Sciatic nerve (tissue), 2 donors: ENCODE results near the gene ACTR3C. TPM values are rescaled to one million over a fixed set of nuclear protein-coding genes. Genes with fewer than 3 reads are reported as not detected.
"Not testable (repeated sequence)": the region's sequence is repeated elsewhere in the genome, so short reads cannot be mapped to it uniquely, and the experiment has no call there.

Experiments used
- ATAC-seq: fragments of 200-7000 bp; cut with Tn5 transposase; one replicate; pipeline ENCODE4 v1.9.1; 2020; ENCODE audit warnings: mild to moderate bottlenecking, moderate library complexity
- DNase-seq: peaks from one replicate; pipeline ENCODE4 v3.0.0-alpha.2; 2020; ENCODE audit warnings: low spot score
- intact Hi-C: fragments of 100-400 bp; cut with DNase I; formaldehyde crosslinking; loops from one replicate; pipeline ENCODE4 v1.14.2; 2022
- total RNA-seq: library from RNA; stranded (reverse); fragmentation: NEBNext Ultra II Directional; extraction: Animal tissue kit (Norgen Biotek cat#: 25700); gene quantifications from one replicate; pipeline ENCODE4 v1.2.1, GENCODE V29; 2021
- donor health status: DM: no; HTN: no; CAD: no.
- donor health status: DM: no; HTN: no; CAD: no.

The ACTR3C gene
- total RNA-seq, 1 donor from 2014 or later: 3.3 TPM

DNA sequence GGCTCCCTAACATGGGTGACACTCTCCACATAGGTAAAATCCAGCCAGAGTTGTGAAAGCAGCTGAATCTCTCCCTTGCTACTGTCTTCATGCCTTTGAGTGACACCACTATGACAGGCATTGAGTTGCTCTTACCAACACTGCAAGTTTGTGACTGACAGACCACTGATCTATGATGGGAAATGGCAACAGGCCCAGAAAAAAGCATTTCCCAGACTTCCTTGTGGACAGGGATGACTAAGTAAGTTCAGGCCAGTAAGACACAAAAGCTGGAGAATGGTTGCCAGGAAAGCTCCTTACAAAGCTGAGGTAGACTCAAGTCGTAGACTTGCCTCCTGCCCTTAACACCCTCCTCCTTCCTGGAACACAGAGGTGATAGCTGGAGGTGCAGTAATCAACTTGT is 20.4 kb downstream of the ACTR3C start:
- intact Hi-C loops, ATAC-seq, DNase-seq: not testable (repeated sequence)

DNA sequence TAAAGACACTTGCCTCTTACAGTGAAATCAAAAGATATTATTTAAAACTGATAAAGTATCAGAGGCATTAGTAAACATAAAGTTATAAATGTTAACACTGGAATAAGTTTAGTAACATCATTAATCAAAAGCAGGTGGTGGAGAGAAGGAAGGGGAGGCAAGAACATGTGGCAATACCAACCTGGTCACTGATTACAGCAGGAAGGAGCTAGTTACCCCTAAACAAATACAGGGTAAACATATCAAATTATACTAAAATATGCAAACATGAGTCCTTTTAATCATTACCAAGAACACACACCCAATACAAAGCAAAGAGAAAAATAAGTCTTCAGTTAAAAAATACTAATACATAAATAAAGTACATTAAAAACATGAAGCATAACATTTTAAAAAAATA is 25.4 kb downstream of the ACTR3C start:
- ATAC-seq, DNase-seq, intact Hi-C loops: not testable (repeated sequence)

DNA sequence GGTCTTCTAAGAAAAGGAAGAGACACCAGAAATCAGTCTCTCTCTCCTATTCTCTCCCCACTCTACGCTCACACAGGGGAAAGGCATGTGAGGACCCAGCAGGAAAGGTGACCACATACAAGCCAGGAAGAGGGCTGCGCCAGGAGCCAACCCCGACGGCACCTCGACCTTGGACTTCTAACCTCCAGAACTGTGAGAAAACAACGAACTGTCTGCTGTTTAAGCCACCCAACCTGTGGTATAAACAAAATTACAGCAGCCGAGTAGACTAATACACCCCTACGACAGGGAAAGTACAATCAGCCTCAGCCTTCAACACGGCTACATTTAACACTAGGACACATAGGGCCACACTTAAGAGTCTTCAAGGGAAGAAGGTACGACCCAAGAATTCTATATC is 26.5 kb downstream of the ACTR3C start:
- ATAC-seq, DNase-seq, intact Hi-C loops: not testable (repeated sequence)

DNA sequence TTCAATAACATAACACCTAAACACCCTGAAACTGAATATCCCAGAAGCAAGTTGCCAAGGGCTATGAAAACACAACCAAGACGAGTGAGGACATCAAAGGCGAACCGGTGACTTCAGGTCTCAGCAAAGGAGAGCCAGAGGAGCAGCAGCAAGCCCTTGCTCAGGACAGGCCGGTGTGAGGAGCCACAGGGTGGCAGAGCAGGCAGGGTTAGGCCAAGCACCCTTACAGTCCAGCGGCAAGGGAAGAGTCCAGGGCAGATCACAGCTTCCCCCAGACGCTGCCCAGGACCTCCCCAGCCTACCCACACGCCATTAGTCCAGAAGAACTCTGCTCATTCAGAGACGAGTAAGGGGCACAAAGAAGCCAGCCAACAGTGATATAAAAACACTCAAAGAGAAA is 27.7 kb downstream of the ACTR3C start:
- DNase-seq, intact Hi-C loops: not testable (repeated sequence)
- peak; percentile 60 for ATAC-seq

DNA sequence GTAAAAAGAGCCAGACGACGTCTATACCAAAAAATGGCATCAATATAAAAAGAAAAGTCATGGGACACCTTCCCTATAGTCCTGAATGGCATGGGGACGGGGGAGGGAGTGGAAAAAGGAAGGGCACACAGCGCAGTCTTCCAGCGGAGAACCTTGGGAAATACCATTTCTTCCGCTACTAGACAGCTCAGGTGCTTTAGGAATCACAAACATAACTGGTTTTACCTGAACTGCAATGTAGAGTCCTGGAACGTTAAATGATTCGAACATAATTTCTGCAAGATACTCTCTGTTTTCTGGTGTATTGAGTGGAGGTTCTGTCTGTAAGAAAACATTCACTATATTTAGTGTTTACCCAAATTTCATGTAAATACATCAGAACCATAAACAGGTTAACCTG is 28.3 kb downstream of the ACTR3C start:
- intact Hi-C loops, ATAC-seq, DNase-seq: not testable (repeated sequence)

DNA sequence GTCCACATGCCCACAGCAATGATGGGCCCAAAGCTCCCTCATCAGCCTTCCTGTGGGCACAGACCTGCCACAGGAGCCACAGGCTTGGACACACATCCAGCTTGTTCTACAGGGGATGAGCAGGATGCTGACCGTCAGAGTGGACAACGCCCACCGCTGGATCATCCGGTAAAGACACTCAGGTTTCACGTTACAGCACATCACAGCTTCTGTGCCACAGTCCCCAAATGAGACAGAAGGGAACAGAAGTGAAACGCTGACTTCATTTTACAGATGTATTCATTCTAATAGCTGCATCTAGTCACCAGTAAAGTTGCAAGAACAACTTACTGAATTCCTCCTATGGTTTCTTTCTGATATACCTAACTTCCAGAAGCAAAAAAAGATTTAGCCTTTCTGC is 33.0 kb downstream of the ACTR3C start:
- DNase-seq, ATAC-seq, intact Hi-C loops: not testable (repeated sequence)

DNA sequence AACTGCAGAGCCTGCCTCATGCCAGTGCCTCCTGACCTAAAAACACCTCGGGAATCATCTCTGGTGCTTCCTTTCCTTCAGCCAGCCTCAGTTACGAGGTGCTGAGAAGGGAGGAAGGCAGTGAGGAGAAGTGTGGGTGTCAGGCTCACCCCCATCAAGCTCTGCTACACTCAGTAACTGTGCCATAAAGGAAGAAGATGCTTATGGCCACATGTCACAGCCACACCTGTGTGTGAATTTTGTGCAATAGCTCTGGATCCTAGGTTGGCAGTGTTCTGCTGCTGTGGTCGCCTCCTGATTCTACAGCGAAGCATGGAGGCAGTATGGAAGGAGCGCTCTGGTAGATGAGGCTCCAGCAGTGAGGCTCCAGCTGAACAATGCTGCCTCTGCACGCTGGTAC is 34.5 kb downstream of the ACTR3C start:
- DNase-seq, intact Hi-C loops, ATAC-seq: not testable (repeated sequence)

DNA sequence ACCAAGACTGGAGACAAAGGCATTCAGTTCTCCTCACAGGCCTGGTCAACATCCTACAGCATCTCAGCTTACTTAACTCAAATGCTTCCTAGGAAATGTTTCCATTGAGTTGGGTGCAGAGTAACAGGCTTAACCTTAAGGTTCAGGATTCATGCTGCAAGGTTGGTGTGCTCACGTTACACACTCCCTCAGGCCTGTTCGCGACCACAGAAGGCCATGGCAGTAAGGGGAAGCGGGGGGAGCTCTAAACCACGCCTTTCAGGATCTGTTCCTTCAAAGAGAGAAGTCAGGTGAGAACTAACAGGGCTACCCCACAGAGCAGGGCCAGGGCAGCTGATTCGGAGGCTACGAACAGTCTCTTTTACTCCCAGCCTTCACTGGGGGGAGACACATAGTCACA is 35.5 kb downstream of the ACTR3C start:
- intact Hi-C loops, ATAC-seq, DNase-seq: not testable (repeated sequence)

DNA sequence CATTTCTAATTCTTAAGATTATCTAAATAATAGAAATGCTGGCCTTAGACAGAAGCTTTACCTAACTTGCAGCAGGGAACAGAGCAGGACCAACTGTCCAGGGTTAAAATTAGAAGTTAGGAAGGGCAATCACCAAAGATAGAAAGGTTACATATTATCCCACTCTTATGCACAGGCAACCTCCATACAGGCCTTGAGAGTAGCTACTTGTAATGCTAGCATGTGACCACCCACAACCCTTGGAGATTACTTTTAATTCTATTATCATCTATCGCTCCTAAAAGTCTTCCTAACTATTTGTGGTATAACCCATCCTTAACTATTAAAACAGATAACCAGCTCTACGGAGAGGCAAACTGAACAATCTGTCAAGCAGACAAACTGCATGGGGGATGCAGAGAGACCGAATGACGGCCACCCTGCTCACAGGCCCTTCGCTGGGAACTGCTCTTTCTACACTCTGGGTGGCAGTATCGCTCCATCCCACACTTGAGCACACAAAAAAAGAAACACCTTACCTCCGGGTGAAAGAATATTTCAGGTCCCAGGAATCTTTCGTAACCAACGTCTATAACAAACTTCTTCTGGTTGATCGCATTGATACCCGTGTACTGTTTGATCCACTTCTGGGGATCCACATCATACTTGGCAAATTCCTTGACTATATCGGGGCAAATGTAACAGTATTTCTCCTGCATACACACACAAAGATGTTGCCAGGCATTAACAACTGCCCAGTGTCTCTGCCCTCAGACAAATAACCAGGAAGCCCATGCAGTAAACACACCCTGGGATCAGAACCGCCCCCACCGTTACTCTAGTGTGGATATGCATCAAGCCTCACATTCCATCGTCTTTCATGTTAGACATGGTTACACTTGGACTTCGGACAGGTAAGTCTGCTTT is 37.2 kb downstream of the ACTR3C start:
- ATAC-seq: peak; percentile 87
- DNase-seq, intact Hi-C loops: not testable (repeated sequence)

DNA sequence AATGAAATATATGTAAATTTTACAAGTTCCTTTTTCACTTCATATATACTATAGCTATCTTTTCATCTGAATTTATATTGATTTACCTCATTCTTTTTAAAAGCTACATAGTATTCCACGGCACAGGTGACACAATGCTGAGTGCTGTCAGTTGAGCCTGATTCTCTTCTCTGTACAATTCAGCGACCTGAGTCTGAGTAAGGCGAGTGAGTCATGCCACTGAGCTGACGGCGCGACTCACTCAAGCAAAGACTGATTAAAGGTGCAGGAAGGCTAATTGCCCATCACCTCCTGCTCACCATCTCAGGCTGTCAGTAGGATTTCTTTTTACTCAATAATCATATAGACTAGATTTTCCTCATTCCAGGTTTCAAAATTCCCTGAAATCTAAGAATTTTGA is 39.7 kb downstream of the ACTR3C start:
- intact Hi-C loops, DNase-seq, ATAC-seq: not testable (repeated sequence)

DNA sequence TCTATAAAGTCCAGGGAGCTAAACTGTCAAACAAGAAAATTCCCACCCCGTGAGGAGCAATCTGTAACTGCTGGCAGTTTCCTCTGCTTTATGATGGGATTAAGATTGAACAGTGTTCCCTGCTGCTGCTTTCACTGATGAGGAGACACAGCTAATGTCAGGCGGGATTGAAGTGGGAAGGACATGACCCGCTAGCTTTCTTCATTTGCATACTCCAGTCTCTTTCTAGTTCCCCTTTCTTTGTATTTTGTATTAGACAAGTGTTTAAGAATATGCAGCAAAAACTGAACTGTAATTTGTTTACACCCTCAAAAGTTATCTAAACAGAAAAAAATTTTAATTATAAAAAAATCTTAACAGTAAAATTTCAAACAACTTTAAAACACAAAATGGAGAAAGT is 40.2 kb downstream of the ACTR3C start:
- intact Hi-C loops, DNase-seq, ATAC-seq: not testable (repeated sequence)

DNA sequence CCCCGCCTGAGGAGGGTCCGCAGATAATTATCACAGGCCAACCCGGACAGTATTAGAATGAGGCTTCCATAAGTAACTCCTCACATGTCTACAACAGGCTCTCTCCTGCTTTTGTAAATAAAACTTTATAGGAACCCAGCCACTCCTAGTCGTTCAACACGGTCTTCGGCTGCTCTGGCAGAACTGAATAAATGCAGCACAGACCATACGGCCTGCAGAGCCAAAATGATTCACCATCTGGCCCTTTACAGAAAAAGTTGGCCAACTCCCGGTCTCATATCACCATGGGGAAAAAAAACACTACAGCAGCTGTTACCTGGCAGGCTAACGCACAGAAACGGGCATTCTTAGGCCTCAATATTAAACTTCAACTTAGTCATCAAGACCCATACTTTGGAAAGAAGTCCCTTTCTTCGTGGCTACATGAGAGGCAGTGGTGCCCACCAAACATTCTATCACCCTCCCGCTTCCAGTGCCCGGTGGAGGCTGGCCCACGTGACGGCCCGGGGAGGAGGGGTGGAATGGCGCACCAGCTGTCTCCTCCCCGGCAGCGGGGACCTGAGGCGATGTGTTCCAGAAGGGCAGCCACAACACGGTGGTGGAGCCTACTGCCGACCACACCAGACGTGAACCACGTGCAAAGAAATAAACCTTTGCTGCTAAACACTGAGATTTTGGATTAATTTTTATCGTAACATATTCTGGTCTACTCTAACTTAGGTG is 41.5 kb downstream of the ACTR3C start:
- DNase-seq, intact Hi-C loops, ATAC-seq: not testable (repeated sequence)

DNA sequence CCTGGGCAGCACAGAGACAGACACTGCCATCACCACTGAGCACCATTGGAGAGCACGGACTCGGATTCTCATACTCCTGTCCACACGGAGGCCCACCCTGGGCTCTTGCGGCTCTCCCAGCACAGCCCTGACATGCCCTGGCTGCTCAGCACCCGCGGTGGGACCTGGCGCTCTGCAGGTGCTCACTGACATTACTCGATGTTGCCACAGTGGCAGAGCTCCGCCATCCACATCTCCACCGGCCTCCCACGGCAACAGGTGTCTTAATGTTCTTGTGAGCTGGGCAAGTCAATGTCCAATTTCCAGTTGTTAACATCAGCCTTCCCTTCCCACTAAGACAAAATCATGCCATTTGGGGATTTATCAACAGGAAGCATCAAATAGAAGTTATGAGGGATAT is 45.0 kb downstream of the ACTR3C start:
- intact Hi-C loops, DNase-seq, ATAC-seq: not testable (repeated sequence)

DNA sequence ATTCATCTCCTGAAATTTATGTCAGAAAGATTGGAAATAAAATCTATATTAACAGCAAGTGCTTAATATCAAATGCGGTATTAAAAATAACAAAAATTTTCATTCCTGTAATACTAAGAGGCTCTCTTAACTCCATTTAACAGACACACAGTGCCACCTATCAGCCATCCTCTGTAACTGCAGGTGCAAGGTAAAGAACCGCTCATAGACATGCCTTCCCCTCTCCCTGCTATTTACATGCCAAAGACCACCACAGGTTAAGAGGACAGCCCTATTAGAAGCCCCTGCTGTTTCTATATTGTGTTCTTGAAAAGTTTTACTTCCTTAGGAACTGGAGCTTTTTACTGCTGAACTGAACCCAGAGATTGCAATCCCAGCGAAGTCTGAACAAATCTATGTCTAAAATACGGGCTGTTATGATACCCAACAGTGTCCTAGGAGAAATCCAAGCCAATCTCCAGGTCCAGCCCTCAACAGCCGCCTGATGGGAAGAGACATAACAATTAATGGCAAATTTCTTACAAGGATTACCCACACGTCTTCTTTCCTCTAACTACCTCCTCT is 47.1 kb downstream of the ACTR3C start:
- intact Hi-C loops, ATAC-seq: not testable (repeated sequence)

DNA sequence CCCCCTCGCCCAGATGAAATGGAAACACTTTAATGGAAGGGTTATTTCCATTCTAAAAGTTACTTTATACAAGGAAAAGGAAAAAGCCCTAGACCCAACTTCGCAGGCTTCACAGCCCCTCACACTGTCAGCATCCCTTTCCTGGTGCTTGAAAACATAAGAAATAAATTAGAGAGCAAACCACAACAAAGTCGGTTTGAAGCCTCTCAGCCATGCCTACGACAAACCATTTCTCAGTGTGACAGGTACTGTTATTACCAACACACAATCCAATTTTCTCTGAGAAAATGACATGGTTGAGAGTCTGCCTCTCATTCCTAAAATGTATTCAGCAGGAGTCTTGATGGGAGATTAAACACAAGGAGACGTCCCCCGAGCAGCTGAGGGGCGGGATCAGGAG is 51.4 kb downstream of the ACTR3C start:
- intact Hi-C loops, DNase-seq, ATAC-seq: not testable (repeated sequence)

More for the DNA sequence above, 47.1 kb downstream of the ACTR3C start:
- DNase-seq: not testable (repeated sequence)

DNA sequence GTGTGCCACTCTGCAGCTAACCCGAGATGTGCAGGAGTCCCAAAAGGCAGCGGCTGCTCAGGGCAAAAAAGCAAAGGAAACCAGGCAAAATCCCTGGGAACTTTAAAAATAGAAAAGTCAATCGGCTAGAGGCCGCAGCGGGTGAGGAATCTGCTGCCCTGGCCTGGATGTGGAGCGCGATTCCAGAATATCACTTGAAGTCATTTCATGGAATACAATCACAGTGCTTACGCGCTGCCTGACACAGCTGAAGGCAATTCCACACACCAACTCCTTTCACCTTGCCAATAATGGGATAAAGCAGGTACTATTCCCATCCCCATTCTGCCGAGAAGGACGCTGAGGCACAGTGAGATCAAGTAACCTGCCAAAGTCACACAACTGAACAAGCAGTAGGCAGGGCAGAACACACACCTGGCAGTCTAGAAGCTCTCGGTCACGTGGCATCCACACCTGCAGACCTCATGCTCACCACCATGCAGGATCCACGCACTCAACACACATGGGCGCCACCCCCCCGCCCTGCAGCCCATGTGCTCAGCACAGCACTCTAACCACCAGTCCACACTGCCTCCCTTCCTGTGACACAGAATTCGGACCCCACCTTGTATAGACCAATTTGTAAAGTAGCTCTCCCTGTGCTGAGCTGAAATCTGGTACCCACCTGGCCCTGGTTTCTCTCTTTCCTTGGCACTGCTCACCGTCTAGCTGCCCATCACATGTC is 53.1 kb downstream of the ACTR3C start:
- intact Hi-C loops, DNase-seq, ATAC-seq: not testable (repeated sequence)

DNA sequence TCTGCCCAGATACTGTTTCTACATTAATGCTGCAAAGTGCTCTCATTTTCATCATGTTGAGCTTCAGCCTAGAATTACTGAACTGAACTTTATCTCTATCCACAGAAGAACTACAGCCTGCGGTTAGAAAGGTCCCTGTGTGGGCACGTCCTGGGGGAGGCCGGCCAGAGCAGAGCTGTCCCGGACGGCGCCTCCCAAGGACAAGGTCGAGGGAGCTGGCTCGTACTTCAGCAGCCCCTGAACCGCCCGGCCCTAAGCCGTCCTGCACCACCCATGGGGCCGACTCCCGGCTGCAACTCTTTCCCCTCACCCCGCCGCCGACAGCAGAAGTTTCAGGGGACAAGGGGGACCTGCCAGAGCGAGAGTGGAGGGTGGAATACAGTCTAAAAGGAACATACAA is 54.5 kb downstream of the ACTR3C start:
- peak; percentile 24 for ATAC-seq
- DNase-seq, intact Hi-C loops: not testable (repeated sequence)

DNA sequence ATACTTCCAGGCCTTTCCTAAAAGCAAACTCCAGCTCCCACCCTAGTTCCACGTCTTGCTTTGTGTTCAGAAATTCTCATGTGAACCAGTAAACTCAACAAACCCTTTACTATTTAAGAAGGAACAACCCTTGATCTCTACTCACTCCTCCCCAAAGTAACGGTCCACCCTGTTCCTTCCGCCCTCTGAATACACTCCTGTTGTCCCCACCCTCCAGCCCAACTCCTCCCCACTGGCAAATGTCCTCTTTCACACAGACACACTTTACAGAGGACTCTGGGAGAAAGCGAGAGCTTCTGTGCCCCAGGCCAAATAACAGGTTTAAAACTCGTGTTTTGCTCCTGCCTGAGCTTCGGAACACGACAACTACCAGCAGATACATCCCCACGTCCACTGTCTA is 55.1 kb downstream of the ACTR3C start:
- ATAC-seq, intact Hi-C loops, DNase-seq: not testable (repeated sequence)
